Activated CD8-positive, alpha-beta T cell treated with anti-CD3 and anti-CD28 coated beads for 36 hours (primary cell): ENCODE results near the gene SETD2. TPM values are rescaled to one million over a fixed set of nuclear protein-coding genes. Genes with fewer than 3 reads are reported as not detected.
"Not testable (repeated sequence)": the region's sequence is repeated elsewhere in the genome, so short reads cannot be mapped to it uniquely, and the experiment has no call there.

Source experiments
- ATAC-seq: fragments of 200-7000 bp; cut with Tn5 transposase; one replicate; pipeline ENCODE4 v1.10.0; 2021; ENCODE audit warnings: mild to moderate bottlenecking, moderate library complexity
- CTCF ChIA-PET: fragments of 350-600 bp; sonication (Branson Sonifier 250); formaldehyde crosslinking; loops from one replicate; lab custom pipeline; 2021; ENCODE audit warnings: antibody characterized with exemption; lab: Charles Lee
- POLR2A ChIA-PET: fragments of 350-600 bp; sonication (Branson Sonifier 250); formaldehyde crosslinking; loops from one replicate; lab custom pipeline; 2021; ENCODE audit warnings: antibody characterized with exemption; lab: Charles Lee
- DNase-seq: peaks from one replicate; pipeline ENCODE4 v3.0.0-alpha.2; 2020
- H3K27ac Mint-ChIP-seq: one replicate; pipeline ENCODE4 v1.8.0; 2021; ENCODE audit warnings: mild to moderate bottlenecking, mixed read lengths
- H3K27me3 Mint-ChIP-seq: one replicate; pipeline ENCODE4 v1.8.0; 2021; ENCODE audit warnings: mixed read lengths
- H3K36me3 Mint-ChIP-seq: one replicate; pipeline ENCODE4 v1.8.0; 2021; ENCODE audit warnings: low read depth, mixed read lengths
- H3K4me1 Mint-ChIP-seq: one replicate; pipeline ENCODE4 v1.8.0; 2021; ENCODE audit warnings: low read depth, mixed read lengths
- H3K4me3 Mint-ChIP-seq: one replicate; pipeline ENCODE4 v1.8.0; 2021; ENCODE audit warnings: mild to moderate bottlenecking, moderate library complexity, mixed read lengths
- H3K9me3 Mint-ChIP-seq: one replicate; pipeline ENCODE4 v1.8.0; 2021; ENCODE audit warnings: mixed read lengths
- intact Hi-C: fragments of 100-400 bp; cut with micrococcal nuclease; formaldehyde crosslinking; loops from one replicate; pipeline ENCODE4 v1.10.0; 2022
- total RNA-seq, 2 experiments: library from RNA; stranded (reverse); gene quantifications; one replicate each; pipeline ENCODE4 v1.2.3, GENCODE V29; 2021
- TF ChIP-seq, protein P1 (sequence below): fragments of 200-600 bp; IDR thresholded peaks from one replicate; pipeline ENCODE4 v1.8.0; 2022; ENCODE audit warnings: antibody characterized with exemption, mild to moderate bottlenecking

The SETD2 gene
- total RNA-seq, 2 experiments from 2014 or later, result 34.7 to 36.1 TPM

DNA sequence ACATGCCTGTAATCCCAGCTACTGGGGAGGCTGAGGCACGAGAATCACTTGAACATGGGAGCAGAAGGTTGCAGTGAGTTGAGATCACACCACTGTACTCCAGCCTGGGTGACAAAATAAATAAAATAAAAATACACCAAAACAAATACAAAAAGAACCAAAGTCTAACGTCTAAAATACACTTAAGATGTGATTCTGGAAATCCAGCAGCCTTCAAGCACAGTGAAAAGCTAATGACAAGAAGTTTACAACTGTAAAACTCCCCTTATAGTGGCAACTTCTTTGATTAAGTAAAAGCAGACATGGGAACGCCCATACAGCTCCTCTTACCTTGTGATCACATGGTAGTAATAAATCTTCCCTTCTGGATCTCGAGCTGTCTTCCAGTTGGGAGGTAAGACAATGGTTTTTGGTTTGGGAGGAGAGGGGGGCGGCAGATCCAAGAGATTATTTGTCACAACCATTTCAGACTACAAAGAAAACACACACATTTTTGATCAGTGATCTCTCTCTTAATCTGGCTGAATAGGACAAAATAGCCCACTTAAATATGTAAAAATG is 121.6 kb downstream of the SETD2 start:
- no peak overlapping the region for H3K27ac Mint-ChIP-seq
- ChIA-PET CTCF (interaction anchor here (1.3 to 1.7 kb wide), 2 partner anchors 10 to 43 kb away, joined by 3 to 9 read pairs; no protein-coding TSS in a partner anchor), POLR2A (interaction anchor here (0.6 to 2.1 kb wide), 2 partner anchors 11 to 482 kb away, joined by 3 to 6 read pairs; no protein-coding TSS in a partner anchor)
- no peak overlapping the region for H3K4me3 Mint-ChIP-seq
- TF ChIP-seq, protein P1, sequence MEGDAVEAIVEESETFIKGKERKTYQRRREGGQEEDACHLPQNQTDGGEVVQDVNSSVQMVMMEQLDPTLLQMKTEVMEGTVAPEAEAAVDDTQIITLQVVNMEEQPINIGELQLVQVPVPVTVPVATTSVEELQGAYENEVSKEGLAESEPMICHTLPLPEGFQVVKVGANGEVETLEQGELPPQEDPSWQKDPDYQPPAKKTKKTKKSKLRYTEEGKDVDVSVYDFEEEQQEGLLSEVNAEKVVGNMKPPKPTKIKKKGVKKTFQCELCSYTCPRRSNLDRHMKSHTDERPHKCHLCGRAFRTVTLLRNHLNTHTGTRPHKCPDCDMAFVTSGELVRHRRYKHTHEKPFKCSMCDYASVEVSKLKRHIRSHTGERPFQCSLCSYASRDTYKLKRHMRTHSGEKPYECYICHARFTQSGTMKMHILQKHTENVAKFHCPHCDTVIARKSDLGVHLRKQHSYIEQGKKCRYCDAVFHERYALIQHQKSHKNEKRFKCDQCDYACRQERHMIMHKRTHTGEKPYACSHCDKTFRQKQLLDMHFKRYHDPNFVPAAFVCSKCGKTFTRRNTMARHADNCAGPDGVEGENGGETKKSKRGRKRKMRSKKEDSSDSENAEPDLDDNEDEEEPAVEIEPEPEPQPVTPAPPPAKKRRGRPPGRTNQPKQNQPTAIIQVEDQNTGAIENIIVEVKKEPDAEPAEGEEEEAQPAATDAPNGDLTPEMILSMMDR, result no peak
- DNase-seq, result no peak
- peaks cover 27% of the 10 kb centered on the region for H3K4me1 Mint-ChIP-seq
- H3K9me3 Mint-ChIP-seq, result no peaks in the 10 kb centered on the region
- H3K27me3 Mint-ChIP-seq, result no peaks in the 10 kb centered on the region
- ATAC-seq, result no peak
- intact Hi-C loops, result no loop called here
- peaks cover 40% of the 10 kb centered on the region for H3K36me3 Mint-ChIP-seq

DNA sequence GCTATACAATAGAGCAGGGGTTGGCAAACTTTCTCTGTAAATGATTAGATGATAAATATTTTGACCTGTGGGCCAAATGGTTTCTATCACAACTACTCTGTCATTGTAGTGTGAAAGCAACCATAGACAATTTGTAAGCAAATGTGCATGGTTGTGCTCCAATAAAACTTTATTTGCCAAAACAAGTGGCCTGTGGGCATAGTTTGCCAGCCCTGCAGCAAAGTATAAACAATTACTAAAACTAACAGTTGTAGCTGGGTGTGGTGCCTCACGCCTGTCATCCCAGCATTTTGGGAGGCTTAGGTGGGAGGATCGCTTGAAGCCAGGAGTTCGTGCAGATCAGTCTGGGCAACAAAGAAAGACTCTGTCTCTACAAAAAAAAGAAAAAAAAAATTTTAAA is 122.8 kb downstream of the SETD2 start:
- ChIA-PET POLR2A (interaction anchor here (0.5 to 2.1 kb wide), 4 partner anchors 9 to 473 kb away, joined by 3 to 6 read pairs (median 3); no protein-coding TSS in a partner anchor), CTCF (interaction anchor here (1.1 to 1.7 kb wide), 3 partner anchors 9 to 42 kb away, joined by 3 to 9 read pairs (median 3); no protein-coding TSS in a partner anchor)
- H3K4me3 Mint-ChIP-seq, result no peak overlapping the region
- ATAC-seq, result no peak
- TF ChIP-seq, protein P1, result no peak
- H3K27ac Mint-ChIP-seq, result no peak overlapping the region
- no peaks in the 10 kb centered on the region for H3K27me3 Mint-ChIP-seq
- no peaks in the 10 kb centered on the region for H3K9me3 Mint-ChIP-seq
- H3K4me1 Mint-ChIP-seq, result peaks cover 24% of the 10 kb centered on the region
- peaks cover 43% of the 10 kb centered on the region for H3K36me3 Mint-ChIP-seq
- no peak for DNase-seq
- intact Hi-C loops, result no loop called here

DNA sequence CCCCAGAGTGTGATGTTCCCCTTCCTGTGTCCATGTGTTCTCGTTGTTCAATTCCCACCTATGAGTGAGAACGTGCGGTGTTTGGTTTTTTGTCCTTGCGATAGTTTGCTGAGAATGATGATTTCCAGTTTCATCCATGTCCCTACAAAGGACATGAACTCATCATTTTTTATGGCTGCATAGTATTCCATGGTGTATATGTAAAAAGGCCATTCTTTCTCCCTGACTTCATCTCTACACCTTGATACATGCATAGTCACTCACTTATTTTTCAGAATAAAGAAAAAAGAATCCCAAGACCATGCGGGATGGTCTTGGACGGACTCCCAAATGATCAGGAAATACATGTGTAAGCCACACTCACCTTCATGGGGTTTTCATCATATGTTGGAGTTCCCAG is 126.6 kb downstream of the SETD2 start:
- ATAC-seq, DNase-seq, H3K9me3 Mint-ChIP-seq, H3K4me3 Mint-ChIP-seq, intact Hi-C loops, H3K27me3 Mint-ChIP-seq, CTCF ChIA-PET: not testable (repeated sequence)
- POLR2A ChIA-PET, result interaction anchor here (0.8 to 1.0 kb wide), 2 partner anchors 16 to 126 kb away, joined by 3 to 4 read pairs; partner anchors contain the start of gene SETD2
- Mint-ChIP-seq H3K4me1 (peaks cover 27% of the 10 kb centered on the region), H3K36me3 (peaks cover 60% of the 10 kb centered on the region), H3K27ac (peak overlapping the region; percentile 84)

DNA sequence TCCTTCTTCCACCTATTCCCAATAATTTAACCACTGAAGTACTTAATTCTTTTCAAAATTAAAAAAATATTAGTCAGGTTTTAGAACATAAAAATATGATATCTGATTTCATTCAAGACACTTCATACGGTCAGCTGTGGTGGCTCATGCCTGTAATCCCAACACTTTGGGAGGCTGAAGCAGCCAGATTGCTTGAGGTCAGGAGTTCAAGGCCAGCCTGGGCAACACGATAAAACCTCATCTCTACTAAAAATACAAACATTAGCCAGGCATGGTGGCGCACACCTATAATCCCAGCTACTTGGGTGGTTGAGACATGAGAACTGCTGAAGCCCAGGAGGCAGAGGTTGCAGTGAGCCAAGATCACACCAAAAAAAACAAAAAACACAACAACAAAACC is 127.8 kb downstream of the SETD2 start:
- H3K4me3 Mint-ChIP-seq, result no peak overlapping the region
- H3K27me3 Mint-ChIP-seq, result no peaks in the 10 kb centered on the region
- no peaks in the 10 kb centered on the region for H3K9me3 Mint-ChIP-seq
- peak overlapping the region; percentile 63 for H3K27ac Mint-ChIP-seq
- H3K4me1 Mint-ChIP-seq, result peaks cover 36% of the 10 kb centered on the region
- peaks cover 63% of the 10 kb centered on the region for H3K36me3 Mint-ChIP-seq
- intact Hi-C loops, result no loop called here
- DNase-seq (no peak), ATAC-seq (no peak)
- POLR2A ChIA-PET, result interaction anchor here (1.6 to 1.8 kb wide), 2 partner anchors 11 to 12 kb away, joined by 3 to 5 read pairs; no protein-coding TSS in a partner anchor
- TF ChIP-seq, protein P1, result no peak
- CTCF ChIA-PET, result interaction anchor here (1.8 kb wide), 1 partner anchor 17 kb away, joined by 5 read pairs; no protein-coding TSS in a partner anchor

DNA sequence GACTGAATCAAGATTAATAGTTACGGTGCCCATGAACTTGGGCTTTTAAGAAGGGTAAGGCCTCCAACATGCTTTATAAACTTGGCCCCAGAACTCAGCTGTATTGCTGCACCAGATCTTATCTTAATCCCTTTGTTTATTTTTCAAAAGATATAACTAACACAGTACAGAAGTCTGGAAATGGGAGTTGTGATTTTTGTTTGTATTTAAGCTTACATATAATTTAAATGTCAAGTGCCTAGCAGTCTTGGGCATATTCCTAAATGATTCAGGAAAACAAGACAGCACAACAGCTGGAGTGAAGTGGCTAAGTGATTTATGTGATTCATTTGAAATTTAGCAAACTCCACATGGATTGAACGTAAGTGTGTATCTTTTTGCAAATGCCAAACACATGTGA is 128.3 kb downstream of the SETD2 start:
- peaks cover 58% of the 10 kb centered on the region for H3K36me3 Mint-ChIP-seq
- peak overlapping the region; percentile 5 for H3K27ac Mint-ChIP-seq
- DNase-seq (no peak), ATAC-seq (no peak)
- TF ChIP-seq, protein P1, result no peak
- peaks cover 41% of the 10 kb centered on the region for H3K4me1 Mint-ChIP-seq
- CTCF ChIA-PET, result interaction anchor here (1.8 kb wide), 1 partner anchor 16 kb away, joined by 5 read pairs; no protein-coding TSS in a partner anchor
- no peaks in the 10 kb centered on the region for H3K9me3 Mint-ChIP-seq
- intact Hi-C loops, result no loop called here
- H3K4me3 Mint-ChIP-seq, result no peak overlapping the region
- POLR2A ChIA-PET, result interaction anchor here (1.6 to 1.8 kb wide), 2 partner anchors 11 to 13 kb away, joined by 3 to 5 read pairs; no protein-coding TSS in a partner anchor
- no peaks in the 10 kb centered on the region for H3K27me3 Mint-ChIP-seq
